Activated T-helper 1 cell treated with anti-CD3 and anti-CD28 coated beads, Interleukin-12 subunit alpha, Interleukin-12 subunit beta, Interleukin-2, Interleukin-4 antibody, amounts not matched to agents 30 ng/mL and 10 ng/mL and 1 ng/mL, durations not matched to agents 14 hours and 24 hours and 36 hours (primary cell): ENCODE results near the gene RAB33B. TPM values are rescaled to one million over a fixed set of nuclear protein-coding genes. Genes with fewer than 3 reads are reported as not detected.

Experiments
- DNase-seq: peaks from one replicate; pipeline ENCODE4 v3.0.0; 2021; ENCODE audit warnings: low spot score
- H3K27ac Mint-ChIP-seq: one replicate; pipeline ENCODE4 v1.8.0; 2021; ENCODE audit warnings: mild to moderate bottlenecking, mixed read lengths
- H3K27me3 Mint-ChIP-seq: one replicate; pipeline ENCODE4 v1.8.0; 2022; ENCODE audit warnings: mild to moderate bottlenecking, moderate library complexity, mixed read lengths; ENCODE audit not compliant: insufficient read depth
- H3K36me3 Mint-ChIP-seq: one replicate; pipeline ENCODE4 v1.8.0; 2021; ENCODE audit warnings: low read depth, mixed read lengths
- H3K4me1 Mint-ChIP-seq: one replicate; pipeline ENCODE4 v1.8.0; 2021; ENCODE audit warnings: low read depth, mixed read lengths
- H3K4me3 Mint-ChIP-seq: one replicate; pipeline ENCODE4 v1.8.0; 2021; ENCODE audit warnings: mild to moderate bottlenecking, moderate library complexity, mixed read lengths
- H3K9me3 Mint-ChIP-seq: one replicate; pipeline ENCODE4 v1.8.0; 2021; ENCODE audit warnings: mixed read lengths
- intact Hi-C: fragments of 100-400 bp; cut with micrococcal nuclease; formaldehyde crosslinking; loops from one replicate; pipeline ENCODE4 v1.15.1; 2024
- total RNA-seq: library from RNA; stranded (reverse); gene quantifications from 2 replicates; pipeline ENCODE4 v1.2.3, GENCODE V29; 2022

The RAB33B gene
- total RNA-seq, 1 donor from 2014 or later: 4.8 TPM

DNA sequence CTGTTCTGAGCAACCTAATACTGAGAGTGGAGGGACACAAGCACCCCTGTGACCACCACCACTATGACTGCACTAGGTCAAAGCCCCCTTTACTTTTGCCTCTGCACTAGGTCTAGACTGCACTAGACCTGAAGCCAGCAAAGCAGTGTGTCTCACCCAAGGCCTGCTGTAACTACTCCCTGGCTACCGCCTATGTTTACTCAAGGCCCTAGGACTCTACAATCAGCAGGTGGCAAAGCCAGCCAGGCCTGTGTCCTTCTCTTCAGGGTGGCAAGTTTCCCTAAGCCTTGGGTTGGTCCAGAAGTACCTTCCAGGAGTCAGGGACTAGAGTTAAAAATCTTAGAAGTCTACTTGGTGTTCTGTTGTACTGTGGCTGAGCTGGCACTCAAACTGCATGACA, 15.9 kb downstream of the RAB33B start:
- Mint-ChIP-seq H3K27me3 (no peaks in the 10 kb centered on the region), H3K9me3 (peaks cover 30% of the 10 kb centered on the region), H3K36me3 (peaks cover 31% of the 10 kb centered on the region), H3K4me1 (peaks cover 4% of the 10 kb centered on the region), H3K4me3 (no peak overlapping the region), H3K27ac (no peak overlapping the region)
- DNase-seq: no peak
- intact Hi-C loops: no loop called here

DNA sequence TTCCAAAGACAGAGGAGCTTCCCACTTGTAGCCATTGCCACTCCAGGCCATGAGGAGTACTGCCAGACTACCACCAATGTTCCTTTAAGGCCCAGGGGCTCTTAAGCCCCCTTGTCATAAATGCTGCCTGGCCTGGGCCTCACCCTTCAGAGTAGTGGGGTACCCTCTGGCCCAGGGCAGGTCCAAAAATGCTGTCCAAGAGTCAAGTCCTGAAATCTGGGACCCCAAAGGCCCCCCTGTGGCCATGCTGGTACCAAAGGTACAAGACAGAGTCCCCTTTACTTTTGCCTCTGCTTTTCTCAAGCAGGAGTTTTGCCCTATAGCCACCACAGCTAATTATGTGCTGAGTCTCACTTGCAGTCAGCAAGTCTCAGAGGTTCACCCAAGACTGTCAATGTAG, 16.4 kb downstream of the RAB33B start:
- H3K27ac Mint-ChIP-seq: no peak overlapping the region
- peaks cover 30% of the 10 kb centered on the region for H3K9me3 Mint-ChIP-seq
- H3K36me3 Mint-ChIP-seq: peaks cover 31% of the 10 kb centered on the region
- H3K4me1 Mint-ChIP-seq: peaks cover 4% of the 10 kb centered on the region
- DNase-seq: no peak
- H3K4me3 Mint-ChIP-seq: no peak overlapping the region
- H3K27me3 Mint-ChIP-seq: no peaks in the 10 kb centered on the region
- intact Hi-C loops: no loop called here

DNA sequence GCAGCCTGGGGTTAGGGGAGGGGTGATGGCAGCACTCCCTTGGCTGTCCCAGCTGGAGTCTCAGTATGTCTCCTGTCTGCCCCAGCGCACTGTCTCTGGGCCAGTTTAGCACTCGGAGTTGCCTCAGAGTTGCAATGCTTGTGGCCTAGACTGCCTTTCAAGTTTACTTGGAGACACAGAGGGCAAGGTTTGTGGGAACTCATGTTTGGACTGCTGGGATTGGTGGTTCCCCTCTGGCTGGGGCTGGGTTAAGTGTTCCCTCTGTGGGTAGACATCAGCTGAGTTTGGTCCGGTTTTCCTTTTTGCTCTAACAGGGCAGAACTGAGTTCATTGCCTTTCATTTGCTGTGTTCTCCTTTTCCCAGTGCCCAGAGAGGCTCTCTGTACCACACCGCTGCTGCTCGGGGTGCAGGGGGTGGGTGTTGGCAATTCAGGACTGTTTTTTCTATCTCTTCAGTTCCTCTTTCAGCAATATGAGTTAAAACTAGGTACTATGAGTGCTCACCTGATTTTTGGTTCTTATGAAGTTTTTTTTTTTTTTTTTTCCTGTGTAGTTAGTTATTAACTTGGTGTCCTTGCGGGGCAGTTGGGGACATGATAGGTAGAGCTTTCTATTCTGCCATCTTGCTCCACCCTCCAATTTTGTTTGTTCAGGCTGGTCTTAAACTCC, 17.2 kb downstream of the RAB33B start:
- DNase-seq: no peak
- peaks cover 30% of the 10 kb centered on the region for H3K9me3 Mint-ChIP-seq
- peaks cover 4% of the 10 kb centered on the region for H3K4me1 Mint-ChIP-seq
- intact Hi-C loops: no loop called here
- H3K4me3 Mint-ChIP-seq: no peak overlapping the region
- peaks cover 31% of the 10 kb centered on the region for H3K36me3 Mint-ChIP-seq
- no peak overlapping the region for H3K27ac Mint-ChIP-seq
- no peaks in the 10 kb centered on the region for H3K27me3 Mint-ChIP-seq

DNA sequence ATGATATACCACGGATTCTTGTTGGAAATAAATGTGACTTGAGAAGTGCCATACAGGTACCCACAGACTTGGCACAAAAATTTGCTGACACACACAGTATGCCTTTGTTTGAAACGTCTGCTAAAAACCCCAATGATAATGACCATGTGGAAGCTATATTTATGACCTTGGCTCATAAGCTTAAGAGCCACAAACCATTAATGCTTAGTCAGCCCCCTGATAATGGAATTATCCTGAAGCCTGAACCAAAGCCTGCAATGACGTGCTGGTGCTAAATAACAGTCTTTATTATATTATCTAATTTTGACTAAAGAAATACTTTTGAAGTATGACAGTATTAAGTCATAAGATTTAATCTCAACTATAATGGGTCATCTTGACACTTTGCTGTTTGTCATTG, 18.9 kb downstream of the RAB33B start:
- H3K4me1 Mint-ChIP-seq: peaks cover 4% of the 10 kb centered on the region
- H3K27me3 Mint-ChIP-seq: no peaks in the 10 kb centered on the region
- H3K4me3 Mint-ChIP-seq: no peak overlapping the region
- H3K27ac Mint-ChIP-seq: no peak overlapping the region
- H3K36me3 Mint-ChIP-seq: peaks cover 30% of the 10 kb centered on the region
- no peak for DNase-seq
- intact Hi-C loops: no loop called here
- H3K9me3 Mint-ChIP-seq: peaks cover 29% of the 10 kb centered on the region

DNA sequence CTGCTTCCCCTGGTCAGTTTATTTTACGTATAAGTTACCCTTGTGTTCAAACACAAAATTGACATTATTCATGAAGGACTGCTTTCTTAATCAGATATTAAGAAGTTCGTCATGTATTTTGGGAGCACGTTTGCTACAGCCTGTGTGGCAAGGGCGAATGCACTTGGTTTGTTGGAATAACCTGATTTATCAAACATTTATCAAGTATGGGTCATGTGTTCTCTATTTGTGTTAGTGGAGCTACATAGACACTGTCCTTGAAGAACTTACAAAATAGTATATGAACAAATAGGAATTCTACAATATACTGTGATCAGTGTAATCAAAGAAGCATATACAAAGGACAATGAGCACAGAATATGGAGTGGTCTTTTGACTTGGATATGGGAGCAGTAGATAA, 22.4 kb downstream of the RAB33B start:
- H3K4me3 Mint-ChIP-seq: no peak overlapping the region
- H3K27ac Mint-ChIP-seq: no peak overlapping the region
- H3K4me1 Mint-ChIP-seq: no peaks in the 10 kb centered on the region
- DNase-seq: no peak
- H3K9me3 Mint-ChIP-seq: peaks cover 8% of the 10 kb centered on the region
- H3K27me3 Mint-ChIP-seq: no peaks in the 10 kb centered on the region
- intact Hi-C loops: no loop called here
- peaks cover 17% of the 10 kb centered on the region for H3K36me3 Mint-ChIP-seq

DNA sequence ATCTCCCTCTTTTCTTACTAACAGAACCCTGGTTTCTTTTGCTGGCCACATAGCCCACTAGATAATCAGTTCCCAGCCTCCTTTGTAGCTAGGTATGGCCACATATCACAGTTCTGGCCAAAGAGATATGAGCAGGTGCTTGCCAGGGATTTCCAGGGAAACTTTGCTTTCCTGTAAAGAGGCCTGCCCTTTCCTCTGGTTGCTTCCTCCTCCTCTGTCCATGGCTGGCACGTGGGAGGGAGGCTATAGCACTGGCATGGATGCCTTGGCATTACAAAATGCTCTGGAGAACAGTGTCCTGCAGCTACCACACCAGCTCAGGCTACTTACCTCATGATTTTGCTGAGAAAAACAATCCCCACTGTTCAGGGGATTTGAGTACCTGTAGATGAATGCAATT, 27.5 kb downstream of the RAB33B start:
- H3K27me3 Mint-ChIP-seq: no peaks in the 10 kb centered on the region
- no peak overlapping the region for H3K4me3 Mint-ChIP-seq
- no peak overlapping the region for H3K27ac Mint-ChIP-seq
- intact Hi-C loops: no loop called here
- no peaks in the 10 kb centered on the region for H3K9me3 Mint-ChIP-seq
- H3K4me1 Mint-ChIP-seq: no peaks in the 10 kb centered on the region
- no peak for DNase-seq
- no peaks in the 10 kb centered on the region for H3K36me3 Mint-ChIP-seq

DNA sequence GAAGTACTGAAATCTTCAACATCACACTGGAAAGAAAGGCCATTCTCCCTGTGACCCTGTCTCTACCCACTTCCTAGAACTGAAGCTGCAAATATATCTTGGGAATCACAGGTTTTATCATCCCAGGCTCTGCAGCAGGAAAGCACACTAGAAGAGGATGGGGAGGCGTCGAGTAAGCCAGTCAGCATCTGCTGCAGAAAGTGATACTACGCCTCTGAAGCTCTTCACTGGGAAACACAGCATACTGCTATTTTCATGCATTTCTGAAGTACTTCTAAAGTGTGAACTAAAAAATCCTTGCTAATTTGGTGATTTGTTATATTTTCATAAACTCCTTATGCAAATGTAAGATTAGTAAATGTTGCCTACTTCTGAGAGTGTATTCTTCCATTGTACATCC, 29.1 kb downstream of the RAB33B start:
- Mint-ChIP-seq H3K9me3 (no peaks in the 10 kb centered on the region), H3K4me1 (no peaks in the 10 kb centered on the region), H3K27ac (no peak overlapping the region), H3K36me3 (no peaks in the 10 kb centered on the region), H3K27me3 (peaks cover 7% of the 10 kb centered on the region), H3K4me3 (no peak overlapping the region)
- intact Hi-C loops: no loop called here
- DNase-seq: no peak

DNA sequence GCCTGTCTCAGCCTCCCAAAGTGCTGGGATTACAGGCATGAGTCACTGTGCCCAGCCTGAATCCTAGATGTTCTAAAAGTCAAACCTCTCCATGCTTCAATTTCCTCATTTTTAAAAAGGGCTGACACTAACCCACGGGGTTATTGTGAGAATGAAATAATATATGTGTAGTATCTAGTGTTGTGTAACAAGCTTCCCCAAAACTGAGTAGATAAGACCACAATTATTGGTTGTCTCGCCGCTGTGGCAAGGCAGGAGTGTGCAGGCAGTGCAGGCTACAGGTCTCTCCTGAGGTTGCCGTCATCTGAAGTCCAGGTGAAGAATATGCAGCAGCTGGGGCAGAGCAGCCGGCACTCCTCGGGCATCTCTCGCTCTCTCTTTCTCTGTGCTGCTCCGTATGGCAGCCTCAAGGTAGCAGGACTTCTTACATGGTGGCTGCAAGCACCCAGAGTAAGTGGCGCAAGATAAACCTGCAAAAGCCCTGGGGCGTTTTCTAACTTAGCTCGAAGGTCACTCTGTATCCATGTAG, 30.9 kb downstream of the RAB33B start:
- Mint-ChIP-seq H3K9me3 (no peaks in the 10 kb centered on the region), H3K27me3 (peaks cover 7% of the 10 kb centered on the region), H3K4me1 (no peaks in the 10 kb centered on the region), H3K36me3 (no peaks in the 10 kb centered on the region), H3K27ac (no peak overlapping the region), H3K4me3 (no peak overlapping the region)
- no peak for DNase-seq
- intact Hi-C loops: no loop called here

DNA sequence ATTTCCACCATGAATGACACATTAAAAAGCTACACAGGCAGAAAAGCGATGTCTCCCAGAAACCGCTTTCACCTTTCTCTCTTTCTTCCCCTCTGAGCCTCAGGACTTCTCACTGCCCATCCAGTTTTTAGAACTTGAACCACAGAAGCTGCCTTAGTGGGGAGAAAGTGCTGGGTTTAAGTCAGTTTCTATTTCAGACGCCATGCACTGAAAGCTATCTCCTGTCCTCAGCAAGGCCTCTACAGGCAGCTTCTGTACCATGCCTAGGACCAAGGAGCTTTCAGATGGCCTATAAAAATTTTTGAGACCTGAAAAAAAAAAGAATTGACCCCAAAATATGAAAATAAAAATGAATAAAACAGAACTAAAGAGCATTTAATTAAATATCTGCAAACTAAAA, 34.5 kb downstream of the RAB33B start:
- H3K4me3 Mint-ChIP-seq: no peak overlapping the region
- intact Hi-C loops: no loop called here
- H3K4me1 Mint-ChIP-seq: no peaks in the 10 kb centered on the region
- no peaks in the 10 kb centered on the region for H3K9me3 Mint-ChIP-seq
- peaks cover 12% of the 10 kb centered on the region for H3K27me3 Mint-ChIP-seq
- H3K27ac Mint-ChIP-seq: no peak overlapping the region
- no peaks in the 10 kb centered on the region for H3K36me3 Mint-ChIP-seq
- DNase-seq: no peak

DNA sequence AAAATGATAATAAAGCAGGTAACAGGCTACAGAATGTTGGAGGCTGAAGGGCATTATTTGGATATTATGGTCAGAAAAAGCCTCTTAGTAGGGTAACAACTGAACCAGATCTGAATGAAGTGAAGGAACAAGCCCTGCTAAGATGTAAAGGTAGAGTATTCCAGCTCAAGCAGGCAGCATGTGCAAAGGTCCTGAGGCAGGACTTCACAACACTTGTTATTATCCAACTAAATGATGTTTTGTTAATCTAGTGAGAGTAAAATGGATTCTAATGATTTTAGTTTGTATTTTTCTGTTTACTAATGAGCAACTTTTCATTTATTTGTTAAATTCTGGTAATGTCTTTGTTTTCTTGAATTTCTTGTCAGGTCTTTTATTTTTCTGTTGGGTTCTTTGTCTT, 35.7 kb downstream of the RAB33B start:
- no peak overlapping the region for H3K4me3 Mint-ChIP-seq
- no peak overlapping the region for H3K27ac Mint-ChIP-seq
- H3K36me3 Mint-ChIP-seq: no peaks in the 10 kb centered on the region
- H3K9me3 Mint-ChIP-seq: no peaks in the 10 kb centered on the region
- H3K27me3 Mint-ChIP-seq: peaks cover 12% of the 10 kb centered on the region
- DNase-seq: no peak
- intact Hi-C loops: no loop called here
- H3K4me1 Mint-ChIP-seq: no peaks in the 10 kb centered on the region

DNA sequence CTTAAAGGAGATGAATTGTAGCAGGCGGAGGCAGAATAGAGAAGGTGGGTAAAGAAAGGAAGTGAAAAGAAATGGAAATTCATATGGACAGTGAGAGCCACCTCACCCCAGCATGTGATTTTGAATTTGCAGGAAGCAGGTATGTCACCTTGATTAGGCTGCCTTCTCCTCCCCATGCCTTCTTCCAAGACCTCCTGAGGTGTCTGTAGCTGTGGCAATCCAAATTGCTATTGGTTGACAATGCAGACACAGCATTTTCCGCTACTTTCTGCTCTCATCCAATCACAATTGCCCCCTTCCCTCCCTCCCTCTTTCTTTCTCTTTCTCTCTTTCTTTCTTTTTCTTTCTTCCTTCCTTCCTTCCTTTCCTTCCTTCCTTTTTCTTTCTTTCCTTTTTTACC, 38.5 kb downstream of the RAB33B start:
- H3K4me3 Mint-ChIP-seq: no peak overlapping the region
- H3K4me1 Mint-ChIP-seq: no peaks in the 10 kb centered on the region
- peaks cover 8% of the 10 kb centered on the region for H3K27me3 Mint-ChIP-seq
- intact Hi-C loops: no loop called here
- no peaks in the 10 kb centered on the region for H3K9me3 Mint-ChIP-seq
- no peak for DNase-seq
- no peaks in the 10 kb centered on the region for H3K36me3 Mint-ChIP-seq
- H3K27ac Mint-ChIP-seq: no peak overlapping the region

DNA sequence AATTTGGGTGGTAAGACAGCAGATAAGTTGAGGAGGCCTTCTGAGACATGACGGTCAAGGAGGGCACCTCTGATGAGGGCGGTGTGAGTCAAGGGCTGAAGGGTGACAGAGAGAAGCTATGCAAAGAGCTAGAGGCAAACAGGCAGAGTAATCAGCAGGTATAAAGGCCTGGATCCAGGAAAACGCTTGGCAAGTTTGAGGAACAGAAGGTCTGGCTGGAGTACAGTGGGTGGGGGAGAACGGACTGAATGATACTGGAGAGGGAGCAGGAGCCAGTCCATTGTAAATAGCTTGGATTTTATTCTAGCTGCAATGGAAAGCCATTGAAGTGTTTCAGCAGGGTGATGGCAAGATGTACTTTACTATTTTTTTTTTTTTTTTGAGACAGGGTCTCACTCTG, 39.3 kb downstream of the RAB33B start:
- DNase-seq: no peak
- peaks cover 7% of the 10 kb centered on the region for H3K27me3 Mint-ChIP-seq
- no peaks in the 10 kb centered on the region for H3K4me1 Mint-ChIP-seq
- no peaks in the 10 kb centered on the region for H3K9me3 Mint-ChIP-seq
- H3K27ac Mint-ChIP-seq: no peak overlapping the region
- intact Hi-C loops: no loop called here
- no peak overlapping the region for H3K4me3 Mint-ChIP-seq
- no peaks in the 10 kb centered on the region for H3K36me3 Mint-ChIP-seq

DNA sequence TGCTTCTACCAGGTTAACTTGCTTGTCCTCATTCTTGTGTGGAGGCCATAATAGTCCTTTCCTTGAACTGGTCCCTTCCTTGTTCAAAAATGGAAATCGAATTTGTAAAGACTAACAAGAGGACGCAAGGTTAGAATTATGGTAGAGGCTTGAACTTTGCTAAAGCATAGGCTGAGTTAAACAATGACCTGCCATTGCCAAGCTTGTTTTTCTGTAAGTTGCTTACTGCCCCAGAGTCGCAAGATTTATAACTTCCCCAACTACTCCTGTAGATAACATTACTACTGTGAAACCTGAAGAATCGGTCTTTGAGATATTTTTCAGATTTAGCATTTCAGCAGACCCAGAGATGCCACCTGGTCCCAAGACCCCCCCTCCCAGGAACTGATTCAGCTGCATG, 45.3 kb downstream of the RAB33B start:
- intact Hi-C loops: loop anchor here (2.0 kb wide), 1 partner anchor 32 kb away; no protein-coding TSS in a partner anchor
- H3K4me1 Mint-ChIP-seq: no peaks in the 10 kb centered on the region
- peaks cover 2% of the 10 kb centered on the region for H3K36me3 Mint-ChIP-seq
- no peak overlapping the region for H3K4me3 Mint-ChIP-seq
- peaks cover 2% of the 10 kb centered on the region for H3K27me3 Mint-ChIP-seq
- DNase-seq: no peak
- no peak overlapping the region for H3K27ac Mint-ChIP-seq
- H3K9me3 Mint-ChIP-seq: no peaks in the 10 kb centered on the region

DNA sequence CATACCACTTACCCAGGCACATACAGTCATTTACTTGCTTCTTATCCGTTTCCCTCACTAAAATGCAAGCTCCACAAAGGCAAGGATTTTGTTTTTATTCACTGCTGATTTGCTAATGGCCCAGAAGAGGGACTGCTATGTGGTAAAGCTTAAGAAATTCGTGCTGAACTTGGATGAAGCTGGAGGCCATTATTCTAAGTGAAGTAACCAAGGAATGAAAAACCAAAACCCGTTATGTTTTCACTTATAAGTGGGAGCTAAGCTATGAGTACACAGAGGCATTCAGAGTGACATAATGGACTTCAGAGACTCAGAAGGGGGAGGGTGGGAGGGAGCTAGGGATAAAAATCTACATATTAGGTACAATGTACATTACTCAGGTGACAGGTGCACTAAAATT, 47.2 kb downstream of the RAB33B start:
- Mint-ChIP-seq H3K9me3 (no peaks in the 10 kb centered on the region), H3K4me1 (no peaks in the 10 kb centered on the region), H3K27ac (no peak overlapping the region), H3K4me3 (no peak overlapping the region), H3K36me3 (peaks cover 4% of the 10 kb centered on the region), H3K27me3 (no peaks in the 10 kb centered on the region)
- DNase-seq: no peak
- intact Hi-C loops: no loop called here
